ENCODE results near the gene TFDP1. TPM values are rescaled to one million over a fixed set of nuclear protein-coding genes. Genes with fewer than 3 reads are reported as not detected.
A peak's percentile ranks its signal among the peaks of the same experiment; 100 is the strongest.

Gene TFDP1
- total and polyA plus RNA-seq, 8 donors: 27.3 to 207 (median 56.3) TPM

DNA sequence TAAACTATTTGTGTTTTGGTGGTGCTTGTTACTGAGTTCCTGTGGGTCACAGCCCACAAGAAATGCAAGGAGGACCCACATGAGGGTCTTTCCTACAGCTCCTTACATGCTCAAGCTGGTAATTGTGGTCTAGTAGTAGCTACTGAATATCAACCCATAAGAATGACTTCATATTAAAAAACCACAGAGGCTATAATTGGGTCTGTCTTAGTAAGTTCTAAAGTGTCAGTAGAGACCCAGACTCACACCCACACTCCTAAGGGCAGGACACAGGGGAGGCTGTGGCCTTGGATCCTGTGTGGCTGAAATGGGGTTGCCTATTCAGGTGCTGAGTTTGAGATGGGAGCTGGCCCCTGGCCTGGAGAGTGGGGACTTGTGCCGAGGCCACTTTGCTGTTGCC is 19.6 kb downstream of the TFDP1 start:
- intact Hi-C loops (cut with DNase I; ENCODE audit: low total_unique reads): no loop called here
- TF ChIP-seq, protein P1, sequence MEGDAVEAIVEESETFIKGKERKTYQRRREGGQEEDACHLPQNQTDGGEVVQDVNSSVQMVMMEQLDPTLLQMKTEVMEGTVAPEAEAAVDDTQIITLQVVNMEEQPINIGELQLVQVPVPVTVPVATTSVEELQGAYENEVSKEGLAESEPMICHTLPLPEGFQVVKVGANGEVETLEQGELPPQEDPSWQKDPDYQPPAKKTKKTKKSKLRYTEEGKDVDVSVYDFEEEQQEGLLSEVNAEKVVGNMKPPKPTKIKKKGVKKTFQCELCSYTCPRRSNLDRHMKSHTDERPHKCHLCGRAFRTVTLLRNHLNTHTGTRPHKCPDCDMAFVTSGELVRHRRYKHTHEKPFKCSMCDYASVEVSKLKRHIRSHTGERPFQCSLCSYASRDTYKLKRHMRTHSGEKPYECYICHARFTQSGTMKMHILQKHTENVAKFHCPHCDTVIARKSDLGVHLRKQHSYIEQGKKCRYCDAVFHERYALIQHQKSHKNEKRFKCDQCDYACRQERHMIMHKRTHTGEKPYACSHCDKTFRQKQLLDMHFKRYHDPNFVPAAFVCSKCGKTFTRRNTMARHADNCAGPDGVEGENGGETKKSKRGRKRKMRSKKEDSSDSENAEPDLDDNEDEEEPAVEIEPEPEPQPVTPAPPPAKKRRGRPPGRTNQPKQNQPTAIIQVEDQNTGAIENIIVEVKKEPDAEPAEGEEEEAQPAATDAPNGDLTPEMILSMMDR (IDR thresholded peaks at IDR 0.05): no peak
- no peak for TF ChIP-seq EP300 (IDR thresholded peaks at IDR 0.05)
- no peak for TF ChIP-seq POLR2AphosphoS5 (IDR thresholded peaks at IDR 0.05)
- no peak for TF ChIP-seq POLR2A (IDR thresholded peaks at IDR 0.05)
- H3K36me3 ChIP-seq: peaks cover 0 to 62% (median 42%) of the 10 kb centered on the region in 4 donors
- DNase-seq: no peak
- H3K27me3 ChIP-seq: no peaks in the 10 kb centered on the region
- no peaks in the 10 kb centered on the region for H3K9me3 ChIP-seq
- H3K27ac ChIP-seq: no peak overlapping the region
- H3K4me3 ChIP-seq: no peak overlapping the region
- H3K4me1 ChIP-seq: peaks cover 0 to 19% (median 4%) of the 10 kb centered on the region in 4 donors
- WGBS, 5 donors: 79 to 100% (median 93%) methylated on average over 1 of the region's 1 CpG

DNA sequence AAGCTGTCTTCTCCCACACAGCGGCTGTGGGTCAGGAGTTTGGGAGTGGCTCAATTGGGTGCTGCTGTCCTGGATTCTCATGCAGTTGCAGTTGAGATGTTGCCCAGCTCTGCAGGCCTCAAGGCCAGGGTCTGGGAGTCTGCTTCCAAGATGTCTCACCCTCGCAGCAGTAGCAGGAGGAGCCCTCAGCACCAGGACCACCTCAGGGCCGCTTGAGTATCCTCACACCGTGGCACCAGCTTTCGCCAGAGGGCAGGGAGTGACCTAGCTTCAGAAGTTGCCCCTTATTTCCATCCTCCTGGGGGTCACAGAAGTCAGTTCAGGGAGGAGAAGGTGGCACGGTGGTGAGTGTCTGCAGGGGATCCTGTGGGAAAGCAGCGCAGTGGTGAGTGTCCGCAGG is 20.9 kb downstream of the TFDP1 start:
- Histone ChIP-seq H3K27ac (no peak overlapping the region), H3K4me3 (no peak overlapping the region), H3K9me3 (no peaks in the 10 kb centered on the region), H3K36me3 (peaks cover 0 to 59% (median 37%) of the 10 kb centered on the region in 4 donors), H3K4me1 (peaks cover 0 to 19% (median 4%) of the 10 kb centered on the region in 4 donors), H3K27me3 (no peaks in the 10 kb centered on the region)
- intact Hi-C loops (cut with DNase I; ENCODE audit: low total_unique reads): no loop called here
- 96 to 100% (median 98%) methylated on average over 8 of the region's 8 CpGs for WGBS, 5 donors
- TF ChIP-seq EP300 (IDR thresholded peaks at IDR 0.05) (no peak), POLR2A (IDR thresholded peaks at IDR 0.05) (no peak), POLR2AphosphoS5 (IDR thresholded peaks at IDR 0.05) (no peak)
- TF ChIP-seq, protein P1 (IDR thresholded peaks at IDR 0.05): no peak
- no peak for DNase-seq

DNA sequence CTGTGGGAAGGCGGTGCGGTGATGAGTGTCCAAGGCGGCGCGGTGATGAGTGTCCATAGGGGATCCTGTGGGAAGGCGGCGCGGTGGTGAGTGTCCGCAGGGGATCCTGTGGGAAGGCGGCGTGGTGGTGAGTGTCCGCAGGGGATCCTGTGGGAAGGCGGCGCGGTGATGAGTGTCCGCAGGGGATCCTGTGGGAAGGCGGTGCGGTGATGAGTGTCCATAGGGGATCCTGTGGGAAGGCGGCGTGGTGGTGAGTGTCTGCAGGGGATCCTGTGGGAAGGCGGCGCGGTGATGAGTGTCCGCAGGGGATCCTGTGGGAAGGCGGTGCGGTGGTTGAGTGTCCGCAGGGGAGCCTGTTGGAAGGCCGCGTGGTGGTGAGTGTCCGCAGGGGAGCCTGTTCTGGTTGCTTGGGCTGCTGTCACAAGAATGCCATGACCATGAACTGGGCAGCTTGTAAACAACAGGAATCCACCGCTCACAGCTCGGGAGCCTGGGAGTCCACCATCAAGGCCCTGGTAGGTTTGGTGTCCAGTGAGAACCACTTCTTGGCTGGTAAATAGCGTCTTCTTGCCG is 21.4 kb downstream of the TFDP1 start:
- H3K9me3 ChIP-seq: no peaks in the 10 kb centered on the region
- H3K27ac ChIP-seq: no peak overlapping the region
- intact Hi-C loops (cut with DNase I; ENCODE audit: low total_unique reads): no loop called here
- TF ChIP-seq POLR2A (IDR thresholded peaks at IDR 0.05) (no peak), POLR2AphosphoS5 (IDR thresholded peaks at IDR 0.05) (no peak), EP300 (IDR thresholded peaks at IDR 0.05) (no peak)
- TF ChIP-seq, protein P1 (IDR thresholded peaks at IDR 0.05): no peak
- WGBS, 5 donors: 94 to 99% (median 96%) methylated on average over 31 to 34 of the region's 34 CpGs
- H3K4me3 ChIP-seq: no peak overlapping the region
- H3K4me1 ChIP-seq: peaks cover 0 to 19% (median 4%) of the 10 kb centered on the region in 4 donors
- peaks cover 0 to 60% (median 38%) of the 10 kb centered on the region in 4 donors for H3K36me3 ChIP-seq
- DNase-seq: no peak
- no peaks in the 10 kb centered on the region for H3K27me3 ChIP-seq

DNA sequence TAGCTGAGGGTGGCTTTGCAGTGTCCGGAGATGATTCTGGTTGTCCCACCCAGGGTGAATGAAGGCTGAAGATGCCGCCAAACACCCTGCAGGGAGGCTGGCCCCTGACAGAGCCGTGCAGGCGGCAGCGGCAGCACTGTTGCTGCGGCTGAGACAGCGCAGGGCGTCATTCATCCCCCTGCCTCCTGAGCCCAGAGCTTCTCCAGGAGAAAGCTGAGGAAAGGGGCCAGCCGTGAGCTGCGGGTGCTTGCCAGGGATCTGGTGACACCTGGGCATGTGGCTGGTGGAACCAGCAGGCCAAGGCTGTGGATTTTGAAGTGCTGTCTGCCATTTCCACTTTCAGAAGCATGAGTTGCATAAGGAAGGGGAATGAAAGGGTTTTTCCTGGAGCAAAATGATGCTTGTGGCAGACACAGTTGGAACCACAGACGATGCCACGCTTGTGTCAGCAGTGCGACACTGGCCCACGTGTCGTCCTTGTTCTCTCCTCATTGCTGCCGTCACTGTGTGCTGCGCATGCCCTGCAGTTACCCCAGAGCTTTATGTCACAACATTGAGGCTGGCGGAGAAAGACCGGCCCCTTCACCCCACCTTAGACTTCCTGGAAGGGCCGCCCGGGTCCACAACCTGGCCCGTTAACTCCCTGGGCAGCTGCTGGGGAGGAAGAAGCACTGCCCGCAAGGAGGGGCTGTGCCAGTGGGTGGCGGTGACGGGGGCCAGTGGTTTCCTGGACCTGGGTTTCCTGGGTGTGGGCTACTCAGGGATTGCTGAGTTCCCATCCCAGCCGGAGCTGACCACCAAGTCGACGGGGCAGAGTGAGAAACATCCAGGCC is 22.7 kb downstream of the TFDP1 start:
- Histone ChIP-seq H3K27ac (peak overlapping the region in 2 of 5 donors; percentile 8 to 68), H3K4me1 (peaks cover 0 to 19% (median 7%) of the 10 kb centered on the region in 4 donors), H3K27me3 (no peaks in the 10 kb centered on the region), H3K36me3 (peaks cover 4 to 69% (median 48%) of the 10 kb centered on the region in 4 donors), H3K4me3 (no peak overlapping the region), H3K9me3 (no peaks in the 10 kb centered on the region)
- WGBS, 5 donors: 85 to 89% (median 87%) methylated on average over 17 to 28 of the region's 28 CpGs
- peak in 1 of 2 donors; percentile 28 for DNase-seq
- TF ChIP-seq POLR2AphosphoS5 (IDR thresholded peaks at IDR 0.05) (no peak), EP300 (IDR thresholded peaks at IDR 0.05) (no peak), POLR2A (IDR thresholded peaks at IDR 0.05) (no peak)
- TF ChIP-seq, protein P1 (IDR thresholded peaks at IDR 0.05): no peak
- intact Hi-C loops (cut with DNase I; ENCODE audit: low total_unique reads): no loop called here
